Tibial nerve (tissue), 4 donors: Measurements from ENCODE around the gene RALB. TPM values are rescaled to one million over a fixed set of nuclear protein-coding genes. Genes with fewer than 3 reads are reported as not detected.

ENCODE experiments used
- DNase-seq, 2 donors: peaks; one replicate each; pipeline ENCODE4 v3.0.0-alpha.2; 2019; ENCODE audit warnings: low spot score in 2 of 2
- H3K27ac ChIP-seq, 4 donors: fragments of 200-600 bp; sonication (generic) in 3 of 4; one replicate each; pipeline ENCODE4 v1.5.1; 2017 to 2019; ENCODE audit warnings: mild to moderate bottlenecking in 1 of 4
- H3K27me3 ChIP-seq, 2 donors: fragments of 200-600 bp; sonication (generic) in 1 of 2; one replicate each; pipeline versions ENCODE4 v1.5.1 to v1.6.0; 2017 to 2019
- H3K36me3 ChIP-seq, 3 donors: fragments of 200-600 bp; sonication (generic); one replicate each; pipeline ENCODE4 v1.5.1; 2018 to 2019
- H3K4me1 ChIP-seq, 4 donors: fragments of 200-600 bp; sonication (generic) in 3 of 4; one replicate each; pipeline ENCODE4 v1.5.1; 2017 to 2019
- H3K4me3 ChIP-seq, 4 donors: fragments of 200-600 bp; sonication (generic) in 3 of 4; one replicate each; pipeline ENCODE4 v1.5.1; 2017 to 2019; ENCODE audit warnings: mild to moderate bottlenecking in 1 of 4, moderate library complexity in 1 of 4
- H3K9me3 ChIP-seq, 4 donors: fragments of 200-600 bp; sonication (generic) in 3 of 4; one replicate each; pipeline ENCODE4 v1.5.1; 2017 to 2019
- EP300 ChIP-seq, 2 donors: sonication (generic); formaldehyde crosslinking; IDR thresholded peaks; one replicate each; pipeline ENCODE4 v1.6.1; 2017; ENCODE audit warnings: antibody characterized with exemption in 2 of 2, mild to moderate bottlenecking in 1 of 2
- POLR2A ChIP-seq, 2 donors: fragments of 450-650 bp; IDR thresholded peaks; one replicate each; pipeline ENCODE4 v1.6.1; 2017; ENCODE audit warnings: antibody characterized with exemption in 2 of 2, mild to moderate bottlenecking in 2 of 2, moderate library complexity in 2 of 2
- WGBS, 2 donors: methylation state at CpG; one replicate each; pipeline ENCODE4 v1.1.5; 2018; 5-methylcytosine and 5-hydroxymethylcytosine counted together
- total RNA-seq, 4 donors: library from RNA; depleted of rRNA; stranded (reverse); fragments of >200 nt; gene quantifications; one replicate each; pipeline ENCODE4 v1.1.0, GENCODE V29; 2016
- TF ChIP-seq, protein P1 (sequence below), 5 experiments: fragments of 200-600 bp in 3 of 5; fragments of 450-650 bp in 2 of 5; sonication (generic) in 3 of 5; IDR thresholded peaks; one replicate each; pipeline ENCODE4 v1.5.1; 2016 to 2019; ENCODE audit warnings: antibody characterized with exemption in 5 of 5, mild to moderate bottlenecking in 3 of 5, moderate library complexity in 2 of 5

RALB gene
- total RNA-seq, 4 donors from 2014 or later = 35.1 to 40.4 (median 39.8) TPM

- TF ChIP-seq, protein P1, sequence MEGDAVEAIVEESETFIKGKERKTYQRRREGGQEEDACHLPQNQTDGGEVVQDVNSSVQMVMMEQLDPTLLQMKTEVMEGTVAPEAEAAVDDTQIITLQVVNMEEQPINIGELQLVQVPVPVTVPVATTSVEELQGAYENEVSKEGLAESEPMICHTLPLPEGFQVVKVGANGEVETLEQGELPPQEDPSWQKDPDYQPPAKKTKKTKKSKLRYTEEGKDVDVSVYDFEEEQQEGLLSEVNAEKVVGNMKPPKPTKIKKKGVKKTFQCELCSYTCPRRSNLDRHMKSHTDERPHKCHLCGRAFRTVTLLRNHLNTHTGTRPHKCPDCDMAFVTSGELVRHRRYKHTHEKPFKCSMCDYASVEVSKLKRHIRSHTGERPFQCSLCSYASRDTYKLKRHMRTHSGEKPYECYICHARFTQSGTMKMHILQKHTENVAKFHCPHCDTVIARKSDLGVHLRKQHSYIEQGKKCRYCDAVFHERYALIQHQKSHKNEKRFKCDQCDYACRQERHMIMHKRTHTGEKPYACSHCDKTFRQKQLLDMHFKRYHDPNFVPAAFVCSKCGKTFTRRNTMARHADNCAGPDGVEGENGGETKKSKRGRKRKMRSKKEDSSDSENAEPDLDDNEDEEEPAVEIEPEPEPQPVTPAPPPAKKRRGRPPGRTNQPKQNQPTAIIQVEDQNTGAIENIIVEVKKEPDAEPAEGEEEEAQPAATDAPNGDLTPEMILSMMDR (IDR thresholded peaks at IDR 0.05) = no peak
- TF ChIP-seq EP300 (IDR thresholded peaks at IDR 0.05) = no peak
- DNase-seq = no peak
- 90 to 91% methylated on average over 10 of the region's 10 CpGs for WGBS, 2 donors
- Histone ChIP-seq H3K9me3 (no peaks in the 10 kb centered on the region), H3K36me3 (peaks cover 0 to 89% (median 0%) of the 10 kb centered on the region in 3 donors), H3K27ac (no peak overlapping the region), H3K4me3 (no peak overlapping the region), H3K27me3 (no peaks in the 10 kb centered on the region), H3K4me1 (no peaks in the 10 kb centered on the region)
These were observed 47.7 kb downstream of the RALB start for GRCh38 chr2:120300385-120300784.

- 92 to 98% methylated on average over 5 of the region's 5 CpGs for WGBS, 2 donors
- TF ChIP-seq EP300 (IDR thresholded peaks at IDR 0.05) (no peak), POLR2A (IDR thresholded peaks at IDR 0.05) (no peak)
- TF ChIP-seq, protein P1 (IDR thresholded peaks at IDR 0.05) = no peak
- no peak for DNase-seq
- peaks cover 0 to 89% (median 0%) of the 10 kb centered on the region in 3 donors for H3K36me3 ChIP-seq
- no peak overlapping the region for H3K4me3 ChIP-seq
- H3K27me3 ChIP-seq = no peaks in the 10 kb centered on the region
- no peak overlapping the region for H3K27ac ChIP-seq
- H3K4me1 ChIP-seq = no peaks in the 10 kb centered on the region
- no peaks in the 10 kb centered on the region for H3K9me3 ChIP-seq
These were observed 48.6 kb downstream of the RALB start for GRCh38 chr2:120301284-120301683.

DNA sequence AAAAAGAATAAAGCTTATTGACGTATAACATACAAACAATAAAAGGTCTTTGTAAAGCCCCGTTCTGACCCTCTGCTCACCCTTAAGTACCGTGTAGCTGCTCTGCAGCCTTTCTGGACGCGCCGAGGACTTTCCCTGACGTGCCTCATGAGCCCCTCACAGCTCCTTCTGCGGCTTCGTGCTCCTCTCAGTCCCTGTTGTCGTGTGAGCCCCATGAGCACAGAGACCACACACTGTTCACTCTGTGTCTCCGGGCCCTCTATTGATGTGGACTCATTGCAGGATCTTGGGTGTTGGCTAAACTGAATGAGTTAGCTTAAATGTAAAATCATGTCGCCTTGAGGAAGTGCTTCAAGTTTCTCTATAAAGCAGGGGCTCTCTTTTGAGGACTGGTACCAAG, 49.6 kb downstream of the RALB start:
- Histone ChIP-seq H3K9me3 (no peaks in the 10 kb centered on the region), H3K36me3 (peaks cover 0 to 79% (median 0%) of the 10 kb centered on the region in 3 donors), H3K4me1 (no peaks in the 10 kb centered on the region), H3K27ac (no peak overlapping the region), H3K27me3 (no peaks in the 10 kb centered on the region), H3K4me3 (no peak overlapping the region)
- TF ChIP-seq POLR2A (IDR thresholded peaks at IDR 0.05) (no peak), EP300 (IDR thresholded peaks at IDR 0.05) (no peak)
- TF ChIP-seq, protein P1 (IDR thresholded peaks at IDR 0.05) = no peak
- 69 to 71% methylated on average over 12 of the region's 12 CpGs for WGBS, 2 donors
- DNase-seq = no peak

DNA sequence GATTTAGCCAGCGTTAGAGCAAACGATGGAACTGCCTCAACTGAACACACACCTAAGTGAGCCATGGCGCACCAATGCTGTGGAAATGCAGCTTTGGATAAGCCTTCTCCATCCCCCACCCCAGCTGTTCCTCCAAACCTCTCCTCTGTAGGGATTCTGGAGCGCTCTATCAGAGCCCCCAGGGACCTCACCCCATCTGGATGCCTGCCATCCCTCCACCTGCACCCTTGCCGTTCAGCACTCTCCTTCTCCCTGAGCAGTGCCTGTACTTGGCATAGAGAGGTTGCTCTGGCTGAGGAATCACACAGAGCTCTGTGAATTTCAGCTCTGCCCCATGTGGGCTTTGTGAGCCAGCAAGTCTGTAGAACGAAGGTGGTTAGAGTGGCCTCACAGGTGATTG, 50.5 kb downstream of the RALB start:
- no peak for DNase-seq
- no peaks in the 10 kb centered on the region for H3K27me3 ChIP-seq
- no peak overlapping the region for H3K27ac ChIP-seq
- no peaks in the 10 kb centered on the region for H3K9me3 ChIP-seq
- H3K4me3 ChIP-seq = no peak overlapping the region
- TF ChIP-seq, protein P1 (IDR thresholded peaks at IDR 0.05) = no peak
- no peak for TF ChIP-seq EP300 (IDR thresholded peaks at IDR 0.05)
- no peak for TF ChIP-seq POLR2A (IDR thresholded peaks at IDR 0.05)
- H3K36me3 ChIP-seq = peaks cover 0 to 70% (median 0%) of the 10 kb centered on the region in 3 donors
- no peaks in the 10 kb centered on the region for H3K4me1 ChIP-seq
- WGBS, 2 donors = 80 to 88% methylated on average over 6 of the region's 6 CpGs

- Histone ChIP-seq H3K4me3 (no peak overlapping the region), H3K27ac (no peak overlapping the region), H3K4me1 (no peaks in the 10 kb centered on the region), H3K27me3 (no peaks in the 10 kb centered on the region), H3K36me3 (peaks cover 0 to 49% (median 0%) of the 10 kb centered on the region in 3 donors), H3K9me3 (no peaks in the 10 kb centered on the region)
- TF ChIP-seq POLR2A (IDR thresholded peaks at IDR 0.05) = no peak
- no peak for TF ChIP-seq EP300 (IDR thresholded peaks at IDR 0.05)
- TF ChIP-seq, protein P1 (IDR thresholded peaks at IDR 0.05) = no peak
- no peak for DNase-seq
- 68 to 78% methylated on average over 6 of the region's 6 CpGs for WGBS, 2 donors
These were observed 52.6 kb downstream of the RALB start for GRCh38 chr2:120305296-120305695.
